Loucy (cell line): Measurements from ENCODE around the gene AFAP1L1.

ENCODE experiments used
- EZH2phosphoT487 ChIP-seq: fragments of 200-600 bp; IDR thresholded peaks from 2 replicates; pipeline ENCODE4 v1.6.1; 2018; ENCODE audit warnings: antibody characterized with exemption, mild to moderate bottlenecking, moderate library complexity, borderline replicate concordance
- TF ChIP-seq, protein P1 (sequence below): fragments of 200-600 bp; sonication (generic); conservative IDR thresholded peaks from 2 replicates; pipeline ENCODE4 v1.5.1; 2014; ENCODE audit warnings: mild to moderate bottlenecking, antibody characterized with exemption, low read length

DNA sequence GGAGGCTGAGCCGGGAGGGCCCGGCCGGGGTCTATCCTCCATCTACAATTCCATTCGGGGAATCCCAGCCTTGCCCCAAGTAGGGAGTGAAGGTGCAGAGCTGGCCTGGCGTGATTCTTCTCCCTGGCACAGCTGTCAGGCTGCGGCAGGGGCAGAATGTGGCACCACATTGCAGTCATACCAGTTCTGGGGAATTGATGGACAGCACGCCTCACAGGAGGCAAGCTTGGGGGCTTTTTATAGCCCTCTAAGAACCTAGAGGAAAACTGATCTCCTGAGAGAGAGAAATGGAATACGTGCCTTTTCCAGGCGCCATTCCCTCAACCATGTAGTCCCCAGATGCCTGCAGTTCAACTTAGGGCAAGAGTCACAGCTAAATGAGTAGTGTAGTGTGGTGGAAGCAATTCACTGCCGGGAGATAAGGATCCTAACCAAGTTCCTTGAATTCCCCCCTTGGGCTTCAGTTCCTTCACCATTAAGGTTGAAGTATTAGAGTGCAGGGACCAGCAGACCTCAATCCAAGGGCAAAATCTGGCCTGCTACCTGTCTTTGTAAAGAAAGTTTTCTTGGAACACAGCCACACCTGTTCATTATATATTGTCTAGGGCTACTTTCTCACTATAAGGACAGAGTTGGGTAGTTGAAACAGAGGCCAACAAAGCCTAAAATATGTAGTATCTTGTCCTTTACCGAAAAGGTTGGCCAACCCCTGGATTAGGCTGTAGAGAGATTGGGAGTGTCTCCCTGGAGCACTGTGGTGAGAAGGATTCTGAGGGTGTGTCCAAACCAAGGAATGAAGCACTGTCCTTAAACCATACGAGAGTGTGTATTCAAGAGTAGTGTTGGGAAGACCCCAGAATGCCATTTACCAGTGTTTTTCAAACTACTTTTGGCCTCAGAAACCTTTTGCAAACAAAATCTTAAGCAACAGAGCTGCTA lies 10.6 kb downstream of the AFAP1L1 start:
- TF ChIP-seq, protein P1, sequence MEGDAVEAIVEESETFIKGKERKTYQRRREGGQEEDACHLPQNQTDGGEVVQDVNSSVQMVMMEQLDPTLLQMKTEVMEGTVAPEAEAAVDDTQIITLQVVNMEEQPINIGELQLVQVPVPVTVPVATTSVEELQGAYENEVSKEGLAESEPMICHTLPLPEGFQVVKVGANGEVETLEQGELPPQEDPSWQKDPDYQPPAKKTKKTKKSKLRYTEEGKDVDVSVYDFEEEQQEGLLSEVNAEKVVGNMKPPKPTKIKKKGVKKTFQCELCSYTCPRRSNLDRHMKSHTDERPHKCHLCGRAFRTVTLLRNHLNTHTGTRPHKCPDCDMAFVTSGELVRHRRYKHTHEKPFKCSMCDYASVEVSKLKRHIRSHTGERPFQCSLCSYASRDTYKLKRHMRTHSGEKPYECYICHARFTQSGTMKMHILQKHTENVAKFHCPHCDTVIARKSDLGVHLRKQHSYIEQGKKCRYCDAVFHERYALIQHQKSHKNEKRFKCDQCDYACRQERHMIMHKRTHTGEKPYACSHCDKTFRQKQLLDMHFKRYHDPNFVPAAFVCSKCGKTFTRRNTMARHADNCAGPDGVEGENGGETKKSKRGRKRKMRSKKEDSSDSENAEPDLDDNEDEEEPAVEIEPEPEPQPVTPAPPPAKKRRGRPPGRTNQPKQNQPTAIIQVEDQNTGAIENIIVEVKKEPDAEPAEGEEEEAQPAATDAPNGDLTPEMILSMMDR: no peak
- no peak for TF ChIP-seq EZH2phosphoT487
